CD4-positive, alpha-beta T cell treated with Interleukin-4 for 1 hour (primary cell): ENCODE results near the gene RNF103.
A peak's percentile ranks its signal among the peaks of the same experiment; 100 is the strongest.
"Not testable (repeated sequence)": the region's sequence is repeated elsewhere in the genome, so short reads cannot be mapped to it uniquely, and the experiment has no call there.

Source experiments
- DNase-seq, 2 donors: peaks; one replicate each; pipeline ENCODE4 v3.0.0-alpha.2; 2020 to 2022

Gene RNF103

DNA sequence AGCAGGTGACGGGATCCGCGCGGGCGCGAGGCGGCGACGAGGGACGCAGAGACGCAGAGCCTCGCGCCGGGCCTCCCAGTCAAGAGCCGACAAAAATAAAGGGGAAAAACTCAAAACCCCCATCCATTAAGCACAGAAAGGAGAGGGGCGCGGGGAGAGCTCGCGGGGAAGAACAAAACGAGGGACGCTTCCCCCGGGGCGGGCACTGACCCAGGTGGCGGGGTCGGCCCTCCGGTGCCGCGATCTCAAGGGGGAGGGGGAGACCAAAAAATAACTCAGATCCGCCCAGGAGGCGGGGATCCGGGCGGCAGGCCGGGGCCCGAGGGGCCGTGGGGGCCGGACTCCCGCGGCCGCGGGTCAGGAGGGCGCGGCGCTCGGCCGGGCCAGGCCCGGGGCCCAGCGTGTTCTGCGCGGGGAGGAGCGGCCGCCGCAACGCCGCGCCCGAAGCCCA, 597 bp downstream of the RNF103 start:
- DNase-seq, result peak; percentile 43 to 54

DNA sequence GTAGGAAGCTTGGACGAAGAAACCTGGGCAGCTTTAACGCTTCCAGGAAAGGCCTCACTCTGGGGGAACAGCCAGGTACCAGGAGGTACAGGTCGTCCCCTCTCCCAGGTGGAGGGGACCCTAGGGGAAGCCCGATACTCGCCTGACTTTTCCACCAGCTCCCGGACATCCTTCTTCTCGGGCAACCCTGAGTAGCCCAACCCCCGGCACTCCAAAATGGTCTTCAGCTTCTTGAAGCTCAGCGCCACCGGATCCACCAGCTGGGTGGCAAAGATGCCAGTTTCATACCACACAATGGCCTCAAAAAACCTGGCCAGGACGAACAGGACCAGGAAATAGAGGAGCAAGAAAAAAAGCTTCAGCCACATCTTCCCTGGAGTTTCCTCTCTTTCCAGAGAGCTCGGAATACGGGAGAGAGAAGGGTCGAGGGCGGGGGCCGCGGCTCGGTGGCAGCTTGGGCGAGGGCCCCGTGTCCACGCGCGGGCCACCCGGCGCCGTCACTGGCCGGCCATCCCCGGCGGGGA, 1.1 kb downstream of the RNF103 start:
- DNase-seq, result peak; percentile 21 to 35

DNA sequence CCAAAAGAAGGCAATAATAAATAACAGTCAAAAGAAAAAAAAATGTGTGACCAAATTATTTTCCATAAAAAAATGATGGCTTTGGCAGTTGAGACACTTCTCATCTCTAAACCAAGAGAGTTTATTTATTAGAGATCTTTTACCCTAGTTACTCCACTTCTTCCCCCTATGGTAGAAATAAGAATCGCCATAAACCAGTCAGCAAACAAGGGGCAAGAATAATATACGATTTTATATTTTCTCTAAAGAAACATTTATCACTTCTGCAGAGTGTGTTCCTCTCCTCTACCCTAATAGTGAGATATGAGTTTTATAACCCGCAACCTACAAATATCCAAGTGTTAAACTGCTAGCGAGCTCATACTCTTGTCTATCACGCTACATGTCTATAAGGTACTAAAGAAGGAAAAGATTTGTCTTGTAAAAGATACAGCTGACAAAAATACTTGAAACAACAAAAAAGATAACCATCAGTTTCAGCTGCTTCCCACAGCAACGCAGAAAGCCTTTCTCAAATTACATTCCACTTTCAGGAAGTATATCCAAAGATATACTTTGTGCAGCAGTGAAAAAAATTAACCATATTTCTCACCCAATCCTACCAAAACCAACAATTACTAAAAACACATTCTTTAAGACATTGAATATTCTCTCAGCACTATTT, 2.3 kb downstream of the RNF103 start:
- DNase-seq, result no peak

DNA sequence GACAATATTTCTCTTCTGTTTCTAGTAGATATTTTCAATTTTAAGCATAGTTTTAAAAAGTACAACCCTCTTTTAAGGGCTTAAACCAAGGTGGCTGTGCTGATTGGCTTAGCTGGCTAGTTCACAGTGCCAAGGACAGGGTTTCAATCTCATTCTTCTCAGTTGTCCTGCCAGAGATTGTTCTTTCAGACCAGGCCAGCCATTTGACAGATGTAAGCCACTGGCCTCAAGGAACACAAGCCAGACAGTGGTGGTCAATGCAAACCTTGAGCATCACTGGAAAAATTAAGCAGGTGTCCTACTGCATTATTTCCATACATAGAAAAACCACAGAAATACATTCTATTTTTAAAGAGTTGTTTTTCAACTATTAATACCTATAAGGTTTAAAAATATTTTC, 5.9 kb downstream of the RNF103 start:
- DNase-seq, result no peak

DNA sequence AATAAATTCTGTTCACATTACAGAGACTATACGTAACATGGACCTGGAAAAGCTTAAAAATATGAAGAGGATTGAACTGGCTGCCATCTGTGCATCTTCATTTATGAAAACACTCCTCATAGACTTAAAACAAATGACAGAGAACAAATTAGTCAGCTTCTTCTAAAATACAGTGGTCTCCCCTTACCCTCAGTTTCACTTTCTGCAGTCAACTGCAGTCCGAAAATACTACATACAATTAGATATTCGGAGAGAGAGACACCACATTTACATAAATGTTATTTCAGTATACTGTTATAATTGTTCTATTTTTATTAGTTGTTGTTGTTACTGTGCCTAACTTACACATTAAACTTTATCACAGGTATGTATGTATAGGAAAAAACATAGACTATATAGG, 6.5 kb downstream of the RNF103 start:
- no peak for DNase-seq

GRCh38 chr2:86616502-86616901, 7.2 kb downstream of the RNF103 start:
- no peak for DNase-seq

GRCh38 chr2:86615596-86615995, 8.1 kb downstream of the RNF103 start:
- no peak for DNase-seq

DNA sequence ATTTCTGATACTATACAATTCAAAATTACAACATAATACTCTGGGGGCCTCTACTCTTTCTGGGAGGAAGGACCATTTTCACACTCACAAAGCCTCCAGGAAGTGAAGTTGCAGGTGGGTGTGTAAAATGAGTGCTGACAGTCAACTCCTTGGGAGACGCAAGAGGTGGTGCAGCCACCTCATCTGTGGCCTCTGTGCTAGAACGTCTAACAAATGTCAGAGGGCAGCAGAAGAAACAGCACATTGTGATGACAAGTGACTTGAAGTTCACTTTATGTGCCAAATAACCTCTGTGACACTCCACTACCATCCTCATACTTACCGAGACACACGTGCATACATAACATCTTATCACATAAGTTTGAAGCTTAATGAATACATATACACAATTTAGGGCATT, 10.2 kb downstream of the RNF103 start:
- no peak for DNase-seq

DNA sequence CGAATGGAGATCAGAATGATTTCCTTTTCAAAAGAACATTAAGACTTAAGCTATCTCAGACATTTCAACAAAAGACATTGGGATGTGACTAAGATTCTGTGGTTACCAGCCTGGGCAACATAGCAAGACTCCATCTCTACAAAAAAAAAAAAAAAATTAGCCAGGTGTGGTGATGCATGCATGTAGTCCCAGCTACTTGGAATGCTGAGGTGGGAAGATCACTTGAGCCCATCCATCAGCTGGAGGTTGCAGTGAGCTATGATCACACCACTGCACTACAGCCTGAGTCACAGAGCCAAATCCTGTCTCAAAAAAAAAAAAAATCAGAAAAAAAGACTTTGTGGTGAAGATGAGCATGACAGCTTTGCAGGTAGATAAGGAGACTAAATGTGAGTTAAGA, 12.8 kb downstream of the RNF103 start:
- DNase-seq, result no peak

DNA sequence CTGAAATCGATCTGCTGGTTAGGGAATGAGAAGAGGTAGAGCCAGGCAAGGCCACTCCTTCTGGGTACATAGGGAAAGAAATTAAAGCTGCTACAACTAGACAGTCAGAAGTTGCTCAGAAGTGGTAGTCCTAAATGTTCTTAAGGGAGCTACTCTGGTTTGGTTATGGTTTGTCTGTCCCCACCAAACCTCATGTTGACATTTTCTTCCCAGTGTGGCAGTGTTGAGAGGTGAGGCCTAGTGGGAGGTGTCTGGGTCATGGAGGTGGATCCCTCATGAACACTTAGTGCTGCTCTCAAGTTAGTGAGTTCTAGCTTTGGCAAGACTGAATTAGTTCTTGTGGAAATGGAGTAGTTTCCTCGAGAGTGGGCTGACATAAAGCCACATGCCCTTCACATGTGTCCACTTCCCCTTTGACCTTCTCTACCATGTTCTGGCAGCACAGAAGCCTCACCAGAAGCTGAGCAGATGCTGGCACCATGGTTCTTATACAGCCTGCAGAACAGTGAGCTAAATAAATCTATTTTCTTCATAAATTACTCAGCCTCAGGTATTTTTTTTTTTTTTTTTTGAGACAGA, 14.7 kb downstream of the RNF103 start:
- no peak for DNase-seq

DNA sequence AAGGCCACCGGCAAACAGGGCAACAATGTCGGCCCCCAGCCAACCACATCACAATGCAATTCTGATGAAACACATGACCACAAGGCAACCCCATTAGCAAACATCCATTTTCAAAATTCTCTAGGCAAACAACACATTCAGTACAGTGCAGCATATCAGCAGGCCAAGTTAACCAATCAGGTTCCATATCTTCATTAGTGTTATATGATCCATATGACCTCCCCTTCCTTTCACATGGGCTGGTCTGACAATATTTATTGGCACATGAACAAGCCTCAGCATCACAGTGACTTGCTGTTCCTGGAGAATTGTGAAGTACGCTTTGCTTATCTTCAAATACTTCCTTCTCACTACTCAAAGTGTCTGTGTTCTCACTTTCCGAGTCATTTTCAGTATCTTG, 19.8 kb downstream of the RNF103 start:
- DNase-seq, result no peak

DNA sequence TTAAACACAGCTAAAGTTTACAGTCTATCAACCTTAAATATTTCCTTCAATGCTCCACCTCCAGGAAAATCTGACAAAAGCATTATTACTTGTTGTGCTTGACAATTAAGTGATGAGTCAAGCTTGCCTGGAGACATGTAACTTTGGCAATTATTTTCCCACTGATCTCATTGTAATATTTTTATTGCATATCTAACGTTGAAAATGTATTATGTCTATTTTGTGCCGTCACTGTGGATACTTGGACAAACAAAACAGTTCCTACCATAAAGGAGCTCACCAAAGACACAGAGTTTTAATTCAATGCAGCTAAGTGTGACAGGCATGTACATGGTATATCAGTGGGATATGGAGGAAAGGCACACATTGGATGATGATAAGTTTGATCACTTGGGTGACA, 24.7 kb downstream of the RNF103 start:
- no peak for DNase-seq

GRCh38 chr2:86596118-86596517, 27.5 kb downstream of the RNF103 start:
- no peak for DNase-seq

DNA sequence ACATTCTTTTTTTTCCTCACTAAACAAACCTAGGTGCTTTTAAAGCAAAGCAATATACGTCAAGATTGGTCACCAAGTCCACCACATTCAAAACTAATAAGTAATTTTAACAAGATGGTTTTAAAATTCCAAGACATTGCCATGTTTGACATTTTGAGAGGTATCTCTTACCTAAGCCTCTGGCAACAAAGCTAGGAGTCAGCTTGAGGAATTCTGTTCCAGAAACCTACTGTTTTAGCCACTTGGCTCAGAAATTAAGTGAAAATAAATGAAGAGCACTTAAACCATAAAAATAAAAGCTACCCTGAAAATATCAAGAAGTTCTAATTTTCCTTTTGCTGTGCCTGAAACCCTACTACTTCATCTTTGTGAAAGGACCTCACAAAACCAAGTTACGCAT, 30.4 kb downstream of the RNF103 start:
- DNase-seq, result no peak

DNA sequence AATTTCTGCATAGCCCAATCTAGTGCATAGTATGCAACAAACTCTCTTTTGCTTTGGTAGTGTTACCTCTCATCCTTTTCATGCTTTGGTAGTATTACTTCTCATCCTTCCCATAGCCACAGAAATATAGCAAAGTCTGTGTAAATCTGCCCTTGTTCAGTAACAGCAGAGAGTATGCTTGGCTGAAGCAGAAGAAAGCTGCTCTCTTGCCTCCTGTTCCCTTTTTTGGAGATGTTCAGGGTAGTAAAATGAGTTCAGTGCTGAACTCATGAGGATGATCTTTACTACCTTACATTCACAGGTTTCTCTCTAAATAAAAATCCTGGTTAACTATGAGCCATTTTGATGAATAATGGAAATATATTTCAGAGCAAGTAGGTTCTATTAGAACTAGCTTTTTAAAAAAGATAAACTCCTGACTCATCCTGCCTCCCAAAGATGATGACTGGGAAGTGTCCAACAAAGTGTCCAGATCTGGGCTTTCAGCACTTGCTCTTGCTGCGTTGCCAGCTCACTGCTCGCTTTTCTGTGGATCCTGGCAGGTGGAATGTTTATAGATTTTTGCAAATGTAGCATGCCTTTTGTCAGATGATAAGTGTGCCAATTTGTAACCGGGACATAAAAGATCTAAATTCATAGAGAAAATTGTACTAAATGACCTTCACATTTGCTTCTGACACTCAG, 31.0 kb downstream of the RNF103 start:
- DNase-seq, result no peak

DNA sequence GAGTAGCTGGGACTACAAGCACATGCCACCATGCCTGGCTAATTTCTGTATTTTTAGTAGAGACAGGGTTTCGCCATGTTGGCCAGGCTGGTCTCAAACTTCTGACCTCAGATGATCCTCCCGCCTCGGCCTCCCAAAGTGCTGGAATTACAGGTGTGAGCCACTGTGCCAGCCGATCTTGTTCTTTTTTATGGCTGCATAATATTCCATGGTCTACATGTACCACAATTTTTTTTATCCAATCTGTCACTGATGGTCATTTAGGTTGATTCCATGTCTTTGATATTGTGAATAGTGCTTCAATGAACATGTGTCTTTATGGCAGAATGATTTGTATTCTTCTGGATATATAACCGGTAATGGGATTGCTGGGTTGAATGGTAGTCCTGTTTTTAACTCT, 34.0 kb downstream of the RNF103 start:
- DNase-seq, result not testable (repeated sequence)

DNA sequence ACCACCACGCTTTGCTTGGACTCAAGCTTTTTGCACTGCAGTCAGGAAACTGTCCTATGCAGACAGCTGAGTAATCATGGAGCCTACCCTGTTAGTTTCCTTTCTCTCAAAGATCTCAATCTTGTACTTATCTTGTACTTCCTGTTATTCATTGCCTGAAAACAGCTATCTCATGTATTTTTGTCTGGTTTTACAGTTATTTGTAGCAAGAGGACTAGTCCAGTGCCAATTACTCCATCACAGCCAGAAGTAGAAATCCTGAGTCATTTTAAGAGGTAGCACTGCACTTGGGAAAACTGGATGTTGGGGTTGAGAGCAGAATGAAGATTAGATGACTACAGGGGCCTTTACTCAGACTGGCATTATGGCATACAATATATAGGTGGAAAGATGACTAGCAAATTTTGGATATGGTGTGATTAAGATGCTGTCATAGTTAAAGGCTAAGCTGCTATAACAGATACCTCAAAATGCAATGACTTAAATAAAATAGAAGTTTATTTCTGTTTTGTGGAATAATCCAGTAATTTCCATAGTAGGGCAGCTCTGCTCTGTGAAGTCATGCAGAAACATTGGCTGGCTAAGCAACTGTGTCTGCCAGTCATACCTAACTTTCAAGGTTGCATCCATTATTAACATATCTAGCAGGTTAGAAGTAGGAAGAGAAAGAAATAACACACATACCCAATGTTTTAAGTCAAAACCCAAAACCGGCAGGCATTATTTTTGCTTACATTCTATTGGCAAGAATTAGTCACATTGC, 39.3 kb downstream of the RNF103 start:
- peak in 1 of 2 donors; percentile 42 for DNase-seq

DNA sequence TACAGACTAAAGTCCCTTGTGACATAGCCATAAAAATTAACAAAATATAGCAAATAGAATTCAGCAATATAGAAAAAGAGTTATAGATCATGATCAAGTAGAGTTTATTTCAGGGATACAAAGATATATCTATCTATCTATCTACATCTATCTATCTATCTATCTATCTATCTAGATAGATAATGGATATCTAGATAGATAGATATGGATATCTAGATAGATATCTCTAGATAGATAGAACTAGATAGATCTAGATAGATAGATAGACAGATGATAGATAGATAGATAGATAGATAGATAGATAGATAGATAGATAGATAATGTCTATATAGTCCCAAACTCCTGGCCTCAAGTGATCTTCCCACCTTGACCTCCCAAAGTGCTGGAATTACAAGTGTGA, 43.1 kb downstream of the RNF103 start:
- DNase-seq, result no peak

DNA sequence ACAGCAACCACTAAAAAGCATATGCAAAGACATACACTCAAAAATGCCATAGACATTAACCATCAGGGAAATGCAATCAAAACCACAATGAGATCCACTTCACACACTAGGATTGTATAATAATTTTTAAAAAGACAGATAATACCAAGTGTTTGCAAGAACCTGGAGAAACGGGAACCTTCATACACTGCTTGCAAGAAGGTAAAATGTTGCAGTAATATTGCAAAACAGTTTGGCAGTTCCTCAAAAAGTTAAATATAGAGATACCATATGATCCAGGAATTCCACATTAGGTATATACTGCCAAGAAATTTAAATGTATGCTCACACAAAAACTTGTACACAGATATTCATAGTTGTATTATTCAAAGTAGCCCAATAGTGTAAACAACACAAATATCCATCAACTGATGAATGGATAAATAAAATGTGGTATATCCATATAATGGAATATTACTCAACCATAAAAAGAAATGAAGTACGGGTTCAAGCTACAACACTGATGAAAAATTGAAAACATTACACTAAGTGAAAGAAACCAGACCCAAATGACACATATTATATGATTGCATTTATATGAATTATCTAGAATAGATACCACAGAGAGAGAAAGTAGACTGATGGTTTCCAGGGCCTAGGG, 45.7 kb downstream of the RNF103 start:
- no peak for DNase-seq

DNA sequence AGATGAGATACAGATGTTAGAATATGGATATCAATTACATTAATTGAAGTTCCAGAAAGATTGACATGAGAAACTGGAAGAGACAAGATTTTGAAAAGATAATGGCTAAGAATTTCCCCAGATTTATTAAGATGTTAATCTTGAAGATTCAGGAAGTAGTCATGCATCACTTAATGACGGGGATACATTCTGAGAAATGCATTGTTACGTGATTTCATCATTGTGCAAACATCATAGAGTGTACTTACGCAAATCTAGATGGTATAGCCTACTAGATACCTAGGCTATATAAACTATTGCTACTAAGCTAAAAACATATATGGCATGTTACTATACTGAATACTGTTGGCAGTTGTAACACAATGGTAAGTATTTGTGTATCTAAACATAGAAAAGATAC, 53.6 kb downstream of the RNF103 start:
- no peak for DNase-seq

DNA sequence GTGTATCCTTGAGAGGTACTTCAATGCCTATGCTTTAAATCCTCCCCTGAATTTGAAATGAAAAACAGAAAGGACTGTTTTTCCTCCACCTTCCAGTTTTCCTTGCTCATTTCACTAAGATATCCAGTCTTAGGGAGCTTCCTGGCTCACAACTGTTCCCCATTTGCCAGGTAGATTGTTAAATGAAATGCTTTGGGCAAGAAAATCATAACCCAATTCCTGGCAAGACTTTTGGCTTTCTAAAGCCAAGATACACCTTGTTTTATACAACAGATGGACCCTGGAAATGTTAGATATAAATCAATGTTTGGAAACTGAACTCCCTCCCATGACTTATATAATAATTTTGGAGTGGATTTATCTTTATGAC, 56.9 kb downstream of the RNF103 start:
- no peak for DNase-seq

DNA sequence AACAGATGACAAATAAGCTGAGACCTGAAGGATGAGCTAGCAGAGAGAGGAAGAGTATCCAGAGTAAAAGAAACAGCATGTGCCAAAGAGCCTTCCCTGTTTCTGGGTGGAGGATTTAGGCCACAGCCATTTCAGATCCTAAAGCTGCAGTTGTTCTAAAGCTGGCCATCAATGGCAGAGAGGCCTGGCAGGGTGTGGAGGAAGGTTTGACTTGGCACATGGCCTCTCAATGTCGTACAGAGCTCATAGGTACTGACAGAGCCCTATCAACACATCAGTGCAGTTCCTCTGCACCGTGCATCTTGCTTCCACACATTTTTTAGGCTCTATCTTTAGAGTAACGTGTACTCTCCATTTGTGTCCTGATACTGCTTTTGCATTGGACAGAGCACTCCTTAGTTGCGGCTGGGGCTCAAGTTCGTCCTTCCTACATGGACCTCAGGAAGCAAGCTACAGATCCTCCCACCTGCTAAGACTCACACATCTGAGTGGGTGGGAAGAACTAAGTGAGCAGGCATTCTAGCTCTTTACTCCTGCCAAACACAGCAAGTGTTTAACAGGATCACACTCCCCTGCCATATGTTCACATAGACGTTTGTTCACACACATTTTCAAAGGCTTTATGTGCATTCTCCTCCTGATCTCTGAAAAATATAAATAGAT, 57.4 kb downstream of the RNF103 start:
- DNase-seq, result no peak
